NCI-H510A (cell line): ENCODE data around the gene TMEM94.
"Not testable (repeated sequence)": the region's sequence is repeated elsewhere in the genome, so short reads cannot be mapped to it uniquely, and the experiment has no call there.

Experiments used
- DNase-seq: peaks from one replicate; lab custom pipeline; 2025; lab: John Stamatoyannopoulos, UW

Gene TMEM94

GRCh38 chr17:75511610-75512575, 55.5 kb downstream of the TMEM94 start:
- DNase-seq = peak; percentile 44

- DNase-seq = no peak
These were observed 56.6 kb downstream of the TMEM94 start for GRCh38 chr17:75512926-75513640.

GRCh38 chr17:75513641-75514000, 57.2 kb downstream of the TMEM94 start:
- no peak for DNase-seq

GRCh38 chr17:75514299-75514918, 58.0 kb downstream of the TMEM94 start:
- DNase-seq = no peak

GRCh38 chr17:75514919-75515495, 58.6 kb downstream of the TMEM94 start:
- DNase-seq = no peak

GRCh38 chr17:75515496-75516254, 59.2 kb downstream of the TMEM94 start, which contains the start of gene CASKIN2:
Gene CASKIN2, minus strand, starts transcription at chr17:75515537. Its CDS starts 1,733 bp downstream, at chr17:75513804.
- peak; percentile 84 for DNase-seq

- DNase-seq = peak; percentile 72
These were observed 59.8 kb downstream of the TMEM94 start, which contains the start of gene TSEN54 for GRCh38 chr17:75516255-75516618. Gene TSEN54, plus strand, starts transcription at chr17:75516528. Its CDS starts 33 bp downstream, at chr17:75516561.

- peak; percentile 12 for DNase-seq
These were observed 60.3 kb downstream of the TMEM94 start for GRCh38 chr17:75516619-75517296.

GRCh38 chr17:75517297-75517865, 60.9 kb downstream of the TMEM94 start:
- DNase-seq = no peak

- DNase-seq = no peak
These were observed 61.8 kb downstream of the TMEM94 start for GRCh38 chr17:75518201-75518600.

GRCh38 chr17:75518983-75519537, 62.6 kb downstream of the TMEM94 start:
- no peak for DNase-seq

- not testable (repeated sequence) for DNase-seq
These were observed 64.0 kb downstream of the TMEM94 start for GRCh38 chr17:75520413-75520812.

GRCh38 chr17:75521290-75521689, 64.9 kb downstream of the TMEM94 start:
- no peak for DNase-seq

GRCh38 chr17:75521951-75522727, 65.7 kb downstream of the TMEM94 start:
- no peak for DNase-seq

- no peak for DNase-seq
These were observed 67.2 kb downstream of the TMEM94 start for GRCh38 chr17:75523647-75524046.

GRCh38 chr17:75524269-75524969, 68.0 kb downstream of the TMEM94 start:
- peak; percentile 38 for DNase-seq

GRCh38 chr17:75524970-75525805, 68.8 kb downstream of the TMEM94 start, which contains the start of gene LLGL2:
Gene LLGL2, plus strand, starts transcription at chr17:75525697. Its CDS starts 17,730 bp downstream, at chr17:75543427.
- DNase-seq = peak; percentile 90
